K562 (cell line): Measurements from ENCODE around the gene CPED1. TPM values are rescaled to one million over a fixed set of nuclear protein-coding genes. Genes with fewer than 3 reads are reported as not detected.

Experiments used
- ATF2 ChIP-seq: sonication (generic); formaldehyde crosslinking; IDR thresholded peaks from 2 replicates; pipeline ENCODE4 v1.8.1; 2022; ENCODE audit warnings: missing genetic modification reagents
- CCNT2 ChIP-seq: IDR thresholded peaks from 2 replicates; pipeline ENCODE4 v1.6.1; 2011; ENCODE audit warnings: borderline replicate concordance, low read depth, mild to moderate bottlenecking, moderate library complexity, mixed read lengths, low read length; ENCODE audit not compliant: insufficient read length; ENCODE audit errors: extremely low read depth
- ELK3 ChIP-seq: fragments of 450-650 bp; formaldehyde crosslinking; IDR thresholded peaks from 2 replicates; pipeline ENCODE4 v1.4.0; 2020; ENCODE audit warnings: mild to moderate bottlenecking
- ETV1 ChIP-seq: fragments of 450-650 bp; conservative IDR thresholded peaks from 2 replicates; pipeline ENCODE4 v1.6.1; 2016; ENCODE audit warnings: missing genetic modification characterization, control low read depth, low read depth, missing compliant biosample characterization
- MXI1 ChIP-seq: IDR thresholded peaks from 2 replicates; pipeline ENCODE4 v1.6.1; 2011; ENCODE audit warnings: low read depth, mild to moderate bottlenecking, improper control_type of control experiment, low read length
- RCOR1 ChIP-seq, 2 experiments: IDR thresholded peaks; 2 replicates each; pipeline ENCODE4 v1.6.1; 2012; ENCODE audit warnings: low read depth in 2 of 2, low read length in 2 of 2, borderline replicate concordance in 1 of 2, improper control_type of control experiment in 1 of 2
- SIN3A ChIP-seq, 2 experiments: fragments of 150-350 bp in 1 of 2; IDR thresholded peaks; 2 replicates each; pipeline ENCODE4 v1.6.1; 2011 to 2016; ENCODE audit warnings: borderline replicate concordance in 2 of 2, low read depth in 2 of 2, low read length in 2 of 2, mild to moderate bottlenecking in 2 of 2, moderate library complexity in 2 of 2; ENCODE audit not compliant: control insufficient read depth in 1 of 2
- SMARCA5 ChIP-seq: fragments of 450-650 bp; IDR thresholded peaks from 2 replicates; pipeline ENCODE4 v1.6.1; 2016
- SNAPC5 ChIP-seq: fragments of 250-450 bp; sonication (Bioruptor Pico); IDR thresholded peaks from 2 replicates; pipeline ENCODE4 v1.8.0; 2021; ENCODE audit warnings: moderate library complexity, mild to moderate bottlenecking, inconsistent platforms
- SOX6 ChIP-seq: fragments of 450-650 bp; IDR thresholded peaks from 2 replicates; pipeline ENCODE4 v1.6.1; 2014; ENCODE audit warnings: mild to moderate bottlenecking
- TCF7L2 ChIP-seq: fragments of 150-350 bp; IDR thresholded peaks from 2 replicates; pipeline ENCODE4 v1.6.1; 2016; ENCODE audit warnings: low read depth, mild to moderate bottlenecking, low read length, moderate library complexity
- ZNF165 ChIP-seq: fragments of 250-450 bp; sonication (Bioruptor Pico); IDR thresholded peaks from 2 replicates; pipeline ENCODE4 v1.4.0; 2020; ENCODE audit warnings: borderline replicate concordance
- ZNF311 ChIP-seq: fragments of 250-450 bp; sonication (Bioruptor Pico); IDR thresholded peaks from 2 replicates; pipeline ENCODE4 v1.4.0; 2020; ENCODE audit warnings: mild to moderate bottlenecking, moderate library complexity
- ZNF507 ChIP-seq: conservative IDR thresholded peaks from 2 replicates; pipeline ENCODE4 v1.6.1; 2017; ENCODE audit warnings: missing genetic modification characterization, missing compliant biosample characterization
- ZNF592 ChIP-seq: fragments of 450-650 bp; IDR thresholded peaks from 2 replicates; pipeline ENCODE4 v1.6.1; 2017; ENCODE audit warnings: antibody characterized with exemption, mild to moderate bottlenecking
- polyA plus RNA-seq, 8 experiments: library from polyadenylated mRNA; depleted of rRNA in 4 of 8; stranded (reverse) in 5 of 8; unstranded in 3 of 8; fragments of >200 nt; fragmentation: Nextera tagmentation in 2 of 8; fragmentation: Illumina TruSeq in 1 of 8; extraction: Ambion mirVana in 2 of 8; extraction: Trizol in 1 of 8; gene quantifications; 2 replicates each; pipeline versions ENCODE4 v1.2.1 to v1.2.3, GENCODE V29; 2011 to 2014; ENCODE audit warnings: inconsistent platforms in 1 of 8, missing spikeins in 1 of 8
- total RNA-seq, 7 experiments: library from RNA; depleted of rRNA in 6 of 7; stranded (reverse); fragments of >200 nt in 6 of 7; fragmentation: Illumina TruSeq in 2 of 7; extraction: Trizol in 2 of 7; gene quantifications; 2 replicates each; pipeline versions ENCODE4 v1.2.1 to v1.2.3, GENCODE V29; 2011 to 2021; ENCODE audit warnings: low replicate concordance in 1 of 7
- TF ChIP-seq, protein P1 (sequence below), 2 experiments: fragments of 450-650 bp in 1 of 2; IDR thresholded peaks; 2 replicates each; pipeline ENCODE4 v1.6.1; 2011 to 2017; ENCODE audit warnings: low read depth in 2 of 2, antibody characterized with exemption in 1 of 2, borderline replicate concordance in 1 of 2, low read length in 1 of 2, mild to moderate bottlenecking in 1 of 2, mixed read lengths in 1 of 2; ENCODE audit not compliant: control insufficient read depth in 1 of 2

The CPED1 gene
- total and polyA plus RNA-seq, 9 of the 15 experiments (the other 6 are each of a cell fraction or from before 2014, with no cell fraction given): 195 to 393 (median 290) TPM

- TF ChIP-seq ATF2 (CRISPR knock-in tag) (no peak), SIN3A (IDR thresholded peaks at IDR 0.05; ENCODE audit: borderline replicate concordance in 2 of 2, control insufficient read depth in 1 of 2, low read depth in 2 of 2, low read length in 2 of 2) (no peak), ZNF165 (CRISPR knock-in tag) (no peak), ZNF592 (no peak; the same call in 1 of the 2 replicates), TCF7L2 (no peak), SOX6 (peak; percentile 21; the same call in 1 of the 2 replicates), ELK3 (CRISPR knock-in tag) (0 out of 2 replicates have a peak, but pooled peaks have one; percentile 68), ZNF311 (CRISPR knock-in tag) (no peak), ETV1 (tag) (no peak), SNAPC5 (CRISPR knock-in tag) (no peak), ZNF507 (tag) (no peak), CCNT2 (no peak), RCOR1 (IDR thresholded peaks at IDR 0.05; ENCODE audit: borderline replicate concordance in 1 of 2, low read depth in 2 of 2, low read length in 2 of 2) (no peak), SMARCA5 (no peak), MXI1 (no peak)
- TF ChIP-seq, protein P1, sequence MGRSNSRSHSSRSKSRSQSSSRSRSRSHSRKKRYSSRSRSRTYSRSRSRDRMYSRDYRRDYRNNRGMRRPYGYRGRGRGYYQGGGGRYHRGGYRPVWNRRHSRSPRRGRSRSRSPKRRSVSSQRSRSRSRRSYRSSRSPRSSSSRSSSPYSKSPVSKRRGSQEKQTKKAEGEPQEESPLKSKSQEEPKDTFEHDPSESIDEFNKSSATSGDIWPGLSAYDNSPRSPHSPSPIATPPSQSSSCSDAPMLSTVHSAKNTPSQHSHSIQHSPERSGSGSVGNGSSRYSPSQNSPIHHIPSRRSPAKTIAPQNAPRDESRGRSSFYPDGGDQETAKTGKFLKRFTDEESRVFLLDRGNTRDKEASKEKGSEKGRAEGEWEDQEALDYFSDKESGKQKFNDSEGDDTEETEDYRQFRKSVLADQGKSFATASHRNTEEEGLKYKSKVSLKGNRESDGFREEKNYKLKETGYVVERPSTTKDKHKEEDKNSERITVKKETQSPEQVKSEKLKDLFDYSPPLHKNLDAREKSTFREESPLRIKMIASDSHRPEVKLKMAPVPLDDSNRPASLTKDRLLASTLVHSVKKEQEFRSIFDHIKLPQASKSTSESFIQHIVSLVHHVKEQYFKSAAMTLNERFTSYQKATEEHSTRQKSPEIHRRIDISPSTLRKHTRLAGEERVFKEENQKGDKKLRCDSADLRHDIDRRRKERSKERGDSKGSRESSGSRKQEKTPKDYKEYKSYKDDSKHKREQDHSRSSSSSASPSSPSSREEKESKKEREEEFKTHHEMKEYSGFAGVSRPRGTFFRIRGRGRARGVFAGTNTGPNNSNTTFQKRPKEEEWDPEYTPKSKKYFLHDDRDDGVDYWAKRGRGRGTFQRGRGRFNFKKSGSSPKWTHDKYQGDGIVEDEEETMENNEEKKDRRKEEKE (IDR thresholded peaks at IDR 0.05; ENCODE audit: borderline replicate concordance in 1 of 2, control insufficient read depth in 1 of 2, low read depth in 2 of 2, low read length in 1 of 2): no peak
These were observed 49.6 kb downstream of the CPED1 start (continued) for GRCh38 chr7:121037957-121038716.
